K562 (cell line): Measurements from ENCODE around the gene PACSIN1. TPM values are rescaled to one million over a fixed set of nuclear protein-coding genes. Genes with fewer than 3 reads are reported as not detected.

Experiments
- ATAC-seq: fragments of 200-7000 bp; cut with Tn5 transposase; 3 replicates; pipeline ENCODE4 v1.9.1; 2020; ENCODE audit warnings: moderate library complexity
- BruUV-seq: library from RNA; stranded (reverse); fragments of 400-500 nt; replicated peaks from 2 replicates; lab custom pipeline; 2021; lab: Mats Ljungman, UMichigan
- CTCF ChIA-PET: fragments of 300-600 bp; formaldehyde crosslinking; extraction: SDS; loops from one replicate; lab custom pipeline; 2021; ENCODE audit warnings: low intra/inter-chr PET ratio; lab: Yijun Ruan, JAX
- POLR2A ChIA-PET: fragments of 300-600, 350-650 bp; sonication (Branson Sonifier 250); formaldehyde crosslinking; extraction: SDS; loops from one replicate; lab custom pipeline; 2021; ENCODE audit warnings: antibody characterized with exemption, inconsistent platforms; lab: Yijun Ruan, JAX
- DNase-seq, 4 experiments: peaks; one replicate each; pipeline versions ENCODE4 v3.0.0 to v3.0.0-alpha.2; 2011 to 2018; ENCODE audit warnings: low spot score in 3 of 4, mixed read lengths in 3 of 4; ENCODE audit errors: extremely low read depth in 1 of 4
- FAIRE-seq: peaks from 2 replicates; lab custom pipeline; 2011; peaks lifted over from hg19 to GRCh38; lab: Jason Lieb, UNC
- H2AFZ ChIP-seq: 2 replicates; pipeline ENCODE4 v1.6.0; 2011; ENCODE audit warnings: low read depth, low read length, control low read depth, inconsistent platforms
- H3K27ac ChIP-seq: fragments of 200-600 bp; 3 replicates; pipeline ENCODE4 v1.8.0; 2011; ENCODE audit warnings: low read depth, mild to moderate bottlenecking, control low read depth, inconsistent platforms, low read length, moderate library complexity, mixed read lengths; ENCODE audit errors: extremely low read depth
- H3K27me3 ChIP-seq, 2 experiments: fragments of 300-600 bp in 1 of 2; 2 replicates in 1 of 2; 3 replicates in 1 of 2; pipeline versions ENCODE4 v1.6.0 to v1.8.0; 2011; ENCODE audit warnings: inconsistent platforms in 2 of 2, low read length in 2 of 2, mild to moderate bottlenecking in 1 of 2, mixed read lengths in 1 of 2, moderate library complexity in 1 of 2; ENCODE audit not compliant: control insufficient read depth in 2 of 2, insufficient read depth in 2 of 2
- H3K36me3 ChIP-seq: fragments of 300-600 bp; 3 replicates; pipeline ENCODE4 v1.8.0; 2011; ENCODE audit warnings: mild to moderate bottlenecking, low read length, inconsistent platforms; ENCODE audit not compliant: control insufficient read depth, insufficient read depth
- H3K4me1 ChIP-seq, 2 experiments: fragments of 200-600 bp in 1 of 2; replicated peaks in 1 of 2; 2 replicates in 1 of 2; 3 replicates in 1 of 2; pipeline versions ENCODE4 v1.5.1 to v1.8.0; 2011; ENCODE audit warnings: inconsistent platforms in 2 of 2, low read length in 2 of 2, mild to moderate bottlenecking in 1 of 2, mixed read lengths in 1 of 2, moderate library complexity in 1 of 2; ENCODE audit not compliant: control insufficient read depth in 2 of 2, insufficient read depth in 2 of 2
- H3K4me2 ChIP-seq: 2 replicates; pipeline ENCODE4 v1.6.1; 2011; ENCODE audit warnings: low read length, control low read depth, inconsistent platforms, mixed read lengths; ENCODE audit not compliant: insufficient read depth
- H3K4me3 ChIP-seq: fragments of 200-600 bp; sonication (generic), shearing (Covaris generic); 2 replicates; pipeline ENCODE4 v1.5.1; 2016; ENCODE audit warnings: control low read depth, inconsistent platforms
- H3K79me2 ChIP-seq: fragments of 200-600 bp; 3 replicates; pipeline ENCODE4 v1.8.0; 2011; ENCODE audit warnings: low read length, inconsistent platforms; ENCODE audit not compliant: control insufficient read depth, insufficient read depth
- H3K9ac ChIP-seq, 2 experiments: 2 replicates each; pipeline versions ENCODE4 v1.6.0 to v1.6.1; 2011; ENCODE audit warnings: low read depth in 2 of 2, low read length in 2 of 2, control low read depth in 1 of 2, inconsistent platforms in 1 of 2, mild to moderate bottlenecking in 1 of 2, mixed read lengths in 1 of 2; ENCODE audit not compliant: insufficient read depth in 1 of 2
- H3K9me1 ChIP-seq: one replicate; pipeline ENCODE4 v1.6.0; 2011; ENCODE audit warnings: inconsistent platforms, mild to moderate bottlenecking, low read length, moderate library complexity; ENCODE audit not compliant: control insufficient read depth, insufficient read depth
- H3K9me3 ChIP-seq: replicated peaks from 2 replicates; pipeline ENCODE4 v1.5.1; 2011; ENCODE audit warnings: low read depth, low read length, inconsistent platforms; ENCODE audit not compliant: control insufficient read depth, insufficient read depth
- H4K20me1 ChIP-seq: replicated peaks from 2 replicates; pipeline ENCODE4 v1.6.1; 2011; ENCODE audit warnings: low read length, inconsistent platforms, mixed read lengths; ENCODE audit not compliant: control insufficient read depth, insufficient read depth
- MCM2 ChIP-seq: fragments of 450-650 bp; IDR thresholded peaks from 2 replicates; pipeline ENCODE4 v1.6.1; 2017; ENCODE audit warnings: low read depth, mild to moderate bottlenecking
- POLR2G ChIP-seq: fragments of 200-400 bp; formaldehyde crosslinking; IDR thresholded peaks from 2 replicates; pipeline ENCODE4 v1.6.1; 2017; ENCODE audit warnings: low read depth, mild to moderate bottlenecking, antibody characterized with exemption, low read length, moderate library complexity
- PTBP1 ChIP-seq: fragments of 200-400 bp; formaldehyde crosslinking; IDR thresholded peaks from 2 replicates; pipeline ENCODE4 v1.6.1; 2017; ENCODE audit warnings: low read depth, low read length
- RBFOX2 ChIP-seq: fragments of 200-400 bp; formaldehyde crosslinking; IDR thresholded peaks from 2 replicates; pipeline ENCODE4 v1.6.1; 2017; ENCODE audit warnings: low read depth, mild to moderate bottlenecking, low read length, moderate library complexity
- RBM34 ChIP-seq: fragments of 200-400 bp; formaldehyde crosslinking; IDR thresholded peaks from 2 replicates; pipeline ENCODE4 v1.6.1; 2018; ENCODE audit warnings: low read length, borderline replicate concordance; ENCODE audit not compliant: insufficient read depth
- ZNF174 ChIP-seq: fragments of 250-450 bp; sonication (Bioruptor Pico); IDR thresholded peaks from 2 replicates; pipeline ENCODE4 v1.4.0; 2020; ENCODE audit warnings: mild to moderate bottlenecking
- WGBS: fragments of 100-300 bp; shearing (Covaris generic); methylation state at CpG from one replicate; pipeline ENCODE4 v1.1.6; 2016; ENCODE audit warnings: low coverage, mixed read lengths; ENCODE audit not compliant: insufficient coverage; ENCODE audit errors: missing lambda C conversion rate; 5-methylcytosine and 5-hydroxymethylcytosine counted together
- in situ Hi-C: fragments of 300-500 bp; cut with MboI; formaldehyde crosslinking; loops from 4 replicates; pipeline ENCODE4 v1.15.0; 2018; ENCODE audit warnings: inconsistent platforms, mixed read lengths
- intact Hi-C: fragments of 100-400 bp; cut with micrococcal nuclease; formaldehyde crosslinking; loops from 2 replicates; pipeline ENCODE4 v1.14.2; 2022
- polyA plus RNA-seq, 8 experiments: library from polyadenylated mRNA; depleted of rRNA in 4 of 8; stranded (reverse) in 5 of 8; unstranded in 3 of 8; fragments of >200 nt; fragmentation: Nextera tagmentation in 2 of 8; fragmentation: Illumina TruSeq in 1 of 8; extraction: Ambion mirVana in 2 of 8; extraction: Trizol in 1 of 8; gene quantifications; 2 replicates each; pipeline versions ENCODE4 v1.2.1 to v1.2.3, GENCODE V29; 2011 to 2014; ENCODE audit warnings: inconsistent platforms in 1 of 8, missing spikeins in 1 of 8
- total RNA-seq, 7 experiments: library from RNA; depleted of rRNA in 6 of 7; stranded (reverse); fragments of >200 nt in 6 of 7; fragmentation: Illumina TruSeq in 2 of 7; extraction: Trizol in 2 of 7; gene quantifications; 2 replicates each; pipeline versions ENCODE4 v1.2.1 to v1.2.3, GENCODE V29; 2011 to 2021; ENCODE audit warnings: low replicate concordance in 1 of 7

Gene PACSIN1
- total and polyA plus RNA-seq, 9 of the 15 experiments (the other 6 are each of a cell fraction or from before 2014, with no cell fraction given): 0.01 to 1.7 (median 0.45) TPM

- CTCF ChIA-PET: interaction anchor here (0.5 kb wide), 1 partner anchor 728 kb away, joined by 3 read pairs; no protein-coding TSS in a partner anchor
- no peak for FAIRE-seq
- in situ Hi-C loops (no loop called here), intact Hi-C loops (no loop called here)
- peak overlapping the region; percentile 15 to 45; a peak in 2 of 4 replicates for H3K9ac ChIP-seq
- H3K79me2 ChIP-seq: no peaks in the 10 kb centered on the region
- POLR2A ChIA-PET: interaction anchor here (0.5 to 1.6 kb wide), 5 partner anchors 9 to 453 kb away, joined by 3 to 8 read pairs (median 4); no protein-coding TSS in a partner anchor
- no peaks in the 10 kb centered on the region for H3K36me3 ChIP-seq
- no peak for DNase-seq
- no peak for ATAC-seq
- peaks cover 20 to 50% of the 10 kb centered on the region in 2 experiments; a peak in 4 of 5 replicates for H3K4me1 ChIP-seq
- no peak overlapping the region; the same call in 1 of the 2 replicates for H3K4me2 ChIP-seq
- no TSS peak for BruUV-seq
- H4K20me1 ChIP-seq: no peaks in the 10 kb centered on the region
- no peaks in the 10 kb centered on the region for H3K9me3 ChIP-seq
- TF ChIP-seq POLR2G (0 out of 2 replicates have a peak, but pooled peaks have one; percentile 5), ZNF174 (CRISPR knock-in tag) (no peak), RBM34 (no peak), PTBP1 (no peak), MCM2 (no peak), RBFOX2 (peak; percentile 36; the same call in 1 of the 2 replicates)
- 65% methylated on average over 22 of the region's 22 CpGs for WGBS
- H3K27ac ChIP-seq: no peak overlapping the region
- H3K27me3 ChIP-seq: no peaks in the 10 kb centered on the region
- peaks cover 4% of the 10 kb centered on the region for H3K9me1 ChIP-seq
- H2AFZ ChIP-seq: peak overlapping the region; percentile 46
- no peak overlapping the region for H3K4me3 ChIP-seq
Measured at GRCh38 chr6:34516391-34517324, 50.8 kb downstream of the PACSIN1 start.
